LNCaP clone FGC (cell line): ENCODE measurements around the gene HCN3.

Source experiments
- DNase-seq: peaks from one replicate; pipeline ENCODE4 v3.0.0-alpha.2; 2011; ENCODE audit warnings: low read depth
- H3K4me3 ChIP-seq: 2 replicates; pipeline ENCODE4 v1.5.1; 2011; ENCODE audit warnings: mild to moderate bottlenecking, low read depth, low read length, control low read depth
- TF ChIP-seq, protein P1 (sequence below): IDR thresholded peaks from 2 replicates; pipeline ENCODE4 v1.5.1; 2012; ENCODE audit warnings: mild to moderate bottlenecking; ENCODE audit not compliant: control insufficient read depth, insufficient read depth; ENCODE audit errors: extremely low read depth

HCN3 gene

GRCh38 chr1:155277902-155278688 is 832 bp downstream of the HCN3 start:
- TF ChIP-seq, protein P1, sequence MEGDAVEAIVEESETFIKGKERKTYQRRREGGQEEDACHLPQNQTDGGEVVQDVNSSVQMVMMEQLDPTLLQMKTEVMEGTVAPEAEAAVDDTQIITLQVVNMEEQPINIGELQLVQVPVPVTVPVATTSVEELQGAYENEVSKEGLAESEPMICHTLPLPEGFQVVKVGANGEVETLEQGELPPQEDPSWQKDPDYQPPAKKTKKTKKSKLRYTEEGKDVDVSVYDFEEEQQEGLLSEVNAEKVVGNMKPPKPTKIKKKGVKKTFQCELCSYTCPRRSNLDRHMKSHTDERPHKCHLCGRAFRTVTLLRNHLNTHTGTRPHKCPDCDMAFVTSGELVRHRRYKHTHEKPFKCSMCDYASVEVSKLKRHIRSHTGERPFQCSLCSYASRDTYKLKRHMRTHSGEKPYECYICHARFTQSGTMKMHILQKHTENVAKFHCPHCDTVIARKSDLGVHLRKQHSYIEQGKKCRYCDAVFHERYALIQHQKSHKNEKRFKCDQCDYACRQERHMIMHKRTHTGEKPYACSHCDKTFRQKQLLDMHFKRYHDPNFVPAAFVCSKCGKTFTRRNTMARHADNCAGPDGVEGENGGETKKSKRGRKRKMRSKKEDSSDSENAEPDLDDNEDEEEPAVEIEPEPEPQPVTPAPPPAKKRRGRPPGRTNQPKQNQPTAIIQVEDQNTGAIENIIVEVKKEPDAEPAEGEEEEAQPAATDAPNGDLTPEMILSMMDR: peak; percentile 47
- peak overlapping the region; percentile 56 for H3K4me3 ChIP-seq
- no peak for DNase-seq

- H3K4me3 ChIP-seq: no peak overlapping the region
- no peak for DNase-seq
- TF ChIP-seq, protein P1: no peak
Observed at GRCh38 chr1:155278689-155279160, 1.5 kb downstream of the HCN3 start.

DNA sequence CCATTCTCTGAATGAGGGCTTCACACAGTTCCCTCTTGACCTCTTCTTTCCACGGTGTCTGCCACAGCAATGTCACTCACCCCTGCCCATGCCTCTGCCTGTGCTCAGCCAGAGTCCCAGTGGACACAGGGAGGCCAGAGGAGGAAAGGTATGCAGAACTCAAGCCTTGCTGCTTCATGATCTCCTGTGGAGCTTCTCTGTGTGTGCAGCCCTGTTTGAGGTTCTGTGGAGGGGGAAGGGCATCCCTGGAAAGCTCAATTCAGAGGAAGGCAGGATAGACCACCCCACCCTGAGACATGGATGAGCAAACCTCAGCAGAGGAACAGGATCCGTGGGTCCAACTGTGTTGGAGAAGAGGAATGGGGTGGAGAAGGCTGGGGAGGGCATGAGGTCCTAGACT is 2.0 kb downstream of the HCN3 start:
- no peak overlapping the region for H3K4me3 ChIP-seq
- no peak for DNase-seq
- TF ChIP-seq, protein P1: no peak

DNA sequence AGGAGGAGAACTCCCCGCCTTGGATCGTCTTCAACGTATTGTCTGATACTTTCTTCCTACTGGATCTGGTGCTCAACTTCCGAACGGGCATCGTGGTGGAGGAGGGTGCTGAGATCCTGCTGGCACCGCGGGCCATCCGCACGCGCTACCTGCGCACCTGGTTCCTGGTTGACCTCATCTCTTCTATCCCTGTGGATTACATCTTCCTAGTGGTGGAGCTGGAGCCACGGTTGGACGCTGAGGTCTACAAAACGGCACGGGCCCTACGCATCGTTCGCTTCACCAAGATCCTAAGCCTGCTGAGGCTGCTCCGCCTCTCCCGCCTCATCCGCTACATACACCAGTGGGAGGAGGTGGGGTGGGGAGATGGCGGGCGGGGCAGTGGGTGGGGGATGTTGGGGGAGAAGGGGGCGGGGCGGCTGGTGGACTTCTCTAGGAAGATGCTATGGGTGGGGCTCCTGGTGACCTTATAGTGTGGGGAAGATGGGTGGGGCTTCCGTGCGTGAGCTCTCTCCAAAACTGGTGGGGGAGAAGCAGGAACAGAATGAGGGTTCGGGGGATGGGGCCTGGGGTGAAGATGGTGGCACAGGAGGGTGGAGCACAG is 5.3 kb downstream of the HCN3 start:
- TF ChIP-seq, protein P1: no peak
- no peak for DNase-seq
- H3K4me3 ChIP-seq: no peak overlapping the region

DNA sequence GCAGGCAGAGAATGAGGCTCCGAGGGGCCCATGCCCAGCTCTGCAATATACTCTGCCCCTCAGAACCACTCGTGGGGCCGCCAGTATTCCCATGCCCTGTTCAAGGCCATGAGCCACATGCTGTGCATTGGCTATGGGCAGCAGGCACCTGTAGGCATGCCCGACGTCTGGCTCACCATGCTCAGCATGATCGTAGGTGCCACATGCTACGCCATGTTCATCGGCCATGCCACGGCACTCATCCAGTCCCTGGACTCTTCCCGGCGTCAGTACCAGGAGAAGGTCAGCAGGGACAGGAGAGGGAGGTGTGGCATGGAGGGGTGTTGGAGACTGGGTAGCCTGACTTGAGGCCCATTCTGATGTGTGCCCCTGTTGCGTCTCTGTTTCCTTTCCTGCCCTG is 7.2 kb downstream of the HCN3 start:
- TF ChIP-seq, protein P1: no peak
- DNase-seq: no peak

GRCh38 chr1:155285063-155285462 is 7.8 kb downstream of the HCN3 start:
- TF ChIP-seq, protein P1: no peak
- H3K4me3 ChIP-seq: no peak overlapping the region
- DNase-seq: no peak

More for the DNA sequence above, 7.2 kb downstream of the HCN3 start:
- H3K4me3 ChIP-seq: no peak overlapping the region
